ENCODE data around the gene BPHL.

BPHL gene

GRCh38 chr6:3119040-3119723 lies 671 bp downstream of the BPHL start:
- H3K36me3 ChIP-seq (ENCODE audit: control insufficient read depth, insufficient read depth, low read length) = no peaks in the 10 kb centered on the region
- peak overlapping the region; percentile 63 for H3K4me3 ChIP-seq (ENCODE audit: low read length)
- no peaks in the 10 kb centered on the region for H3K27me3 ChIP-seq (ENCODE audit: control insufficient read depth, insufficient read depth, low read length)
- H3K9me3 ChIP-seq (ENCODE audit: control insufficient read depth, insufficient read depth, low read length) = no peaks in the 10 kb centered on the region
- H3K4me1 ChIP-seq (ENCODE audit: control insufficient read depth, insufficient read depth, low read length) = no peaks in the 10 kb centered on the region
- no CpG with 5 or more reads among the region's 19 CpGs for whole genome bisulfite sequencing (ENCODE audit: insufficient coverage, insufficient read length)
- no peak for DNase-seq (ENCODE audit: low read depth, low spot score)
- no peak overlapping the region for H3K27ac ChIP-seq (ENCODE audit: low read length)

GRCh38 chr6:3120765-3121089 lies 2.2 kb downstream of the BPHL start:
- H3K9me3 ChIP-seq (ENCODE audit: control insufficient read depth, insufficient read depth, low read length) = no peaks in the 10 kb centered on the region
- no peak for DNase-seq (ENCODE audit: low read depth, low spot score)
- no CpG with 5 or more reads among the region's 5 CpGs for WGBS (ENCODE audit: insufficient coverage, insufficient read length)
- no peaks in the 10 kb centered on the region for H3K36me3 ChIP-seq (ENCODE audit: control insufficient read depth, insufficient read depth, low read length)
- H3K27ac ChIP-seq (ENCODE audit: low read length) = no peak overlapping the region
- no peak overlapping the region for H3K4me3 ChIP-seq (ENCODE audit: low read length)
- no peaks in the 10 kb centered on the region for H3K27me3 ChIP-seq (ENCODE audit: control insufficient read depth, insufficient read depth, low read length)
- no peaks in the 10 kb centered on the region for H3K4me1 ChIP-seq (ENCODE audit: control insufficient read depth, insufficient read depth, low read length)

GRCh38 chr6:3122823-3123182 lies 4.3 kb downstream of the BPHL start:
- Histone ChIP-seq H3K27ac (ENCODE audit: low read length) (no peak overlapping the region), H3K36me3 (ENCODE audit: control insufficient read depth, insufficient read depth, low read length) (no peaks in the 10 kb centered on the region), H3K27me3 (ENCODE audit: control insufficient read depth, insufficient read depth, low read length) (no peaks in the 10 kb centered on the region), H3K4me3 (ENCODE audit: low read length) (no peak overlapping the region), H3K4me1 (ENCODE audit: control insufficient read depth, insufficient read depth, low read length) (no peaks in the 10 kb centered on the region), H3K9me3 (ENCODE audit: control insufficient read depth, insufficient read depth, low read length) (no peaks in the 10 kb centered on the region)
- WGBS (ENCODE audit: insufficient coverage, insufficient read length) = no CpG with 5 or more reads among the region's 9 CpGs
- no peak for DNase-seq (ENCODE audit: low read depth, low spot score)

GRCh38 chr6:3124667-3125066 lies 6.2 kb downstream of the BPHL start:
- H3K27me3 ChIP-seq (ENCODE audit: control insufficient read depth, insufficient read depth, low read length) = no peaks in the 10 kb centered on the region
- H3K27ac ChIP-seq (ENCODE audit: low read length) = no peak overlapping the region
- DNase-seq (ENCODE audit: low read depth, low spot score) = no peak
- H3K36me3 ChIP-seq (ENCODE audit: control insufficient read depth, insufficient read depth, low read length) = peaks cover 4% of the 10 kb centered on the region; the same call in 1 of the 2 replicates
- no peaks in the 10 kb centered on the region for H3K9me3 ChIP-seq (ENCODE audit: control insufficient read depth, insufficient read depth, low read length)
- no CpG with 5 or more reads among the region's 8 CpGs for WGBS (ENCODE audit: insufficient coverage, insufficient read length)
- no peaks in the 10 kb centered on the region for H3K4me1 ChIP-seq (ENCODE audit: control insufficient read depth, insufficient read depth, low read length)
- H3K4me3 ChIP-seq (ENCODE audit: low read length) = no peak overlapping the region

- H3K4me1 ChIP-seq (ENCODE audit: control insufficient read depth, insufficient read depth, low read length) = no peaks in the 10 kb centered on the region
- no peak for DNase-seq (ENCODE audit: low read depth, low spot score)
These were observed 7.3 kb downstream of the BPHL start for GRCh38 chr6:3125815-3126214.

GRCh38 chr6:3128356-3129108 lies 10.0 kb downstream of the BPHL start:
- no peaks in the 10 kb centered on the region for H3K27me3 ChIP-seq (ENCODE audit: control insufficient read depth, insufficient read depth, low read length)
- WGBS (ENCODE audit: insufficient coverage, insufficient read length) = no CpG with 5 or more reads among the region's 15 CpGs

More at GRCh38 chr6:3125815-3126214, 7.3 kb downstream of the BPHL start:
- Histone ChIP-seq H3K9me3 (ENCODE audit: control insufficient read depth, insufficient read depth, low read length) (no peaks in the 10 kb centered on the region), H3K36me3 (ENCODE audit: control insufficient read depth, insufficient read depth, low read length) (peaks cover 11% of the 10 kb centered on the region), H3K27me3 (ENCODE audit: control insufficient read depth, insufficient read depth, low read length) (no peaks in the 10 kb centered on the region), H3K27ac (ENCODE audit: low read length) (no peak overlapping the region), H3K4me3 (ENCODE audit: low read length) (no peak overlapping the region)
- no CpG with 5 or more reads among the region's 2 CpGs for WGBS (ENCODE audit: insufficient coverage, insufficient read length)

GRCh38 chr6:3131695-3132094 lies 13.2 kb downstream of the BPHL start:
- DNase-seq (ENCODE audit: low read depth, low spot score) = no peak
- H3K4me3 ChIP-seq (ENCODE audit: low read length) = no peak overlapping the region
- no peaks in the 10 kb centered on the region for H3K27me3 ChIP-seq (ENCODE audit: control insufficient read depth, insufficient read depth, low read length)
- H3K4me1 ChIP-seq (ENCODE audit: control insufficient read depth, insufficient read depth, low read length) = 0 out of 2 replicates have a peak, but pooled peaks cover 2% of the 10 kb centered on the region
- no peak overlapping the region for H3K27ac ChIP-seq (ENCODE audit: low read length)
- WGBS (ENCODE audit: insufficient coverage, insufficient read length) = no CpG with 5 or more reads among the region's 15 CpGs
- no peaks in the 10 kb centered on the region for H3K9me3 ChIP-seq (ENCODE audit: control insufficient read depth, insufficient read depth, low read length)
- H3K36me3 ChIP-seq (ENCODE audit: control insufficient read depth, insufficient read depth, low read length) = peaks cover 30% of the 10 kb centered on the region

More at GRCh38 chr6:3128356-3129108, 10.0 kb downstream of the BPHL start:
- DNase-seq (ENCODE audit: low read depth, low spot score) = no peak
- Histone ChIP-seq H3K36me3 (ENCODE audit: control insufficient read depth, insufficient read depth, low read length) (peaks cover 29% of the 10 kb centered on the region), H3K4me3 (ENCODE audit: low read length) (no peak overlapping the region), H3K9me3 (ENCODE audit: control insufficient read depth, insufficient read depth, low read length) (no peaks in the 10 kb centered on the region), H3K4me1 (ENCODE audit: control insufficient read depth, insufficient read depth, low read length) (0 out of 2 replicates have a peak, but pooled peaks cover 2% of the 10 kb centered on the region), H3K27ac (ENCODE audit: low read length) (no peak overlapping the region)

GRCh38 chr6:3133515-3133914 lies 15.0 kb downstream of the BPHL start:
- Histone ChIP-seq H3K27me3 (ENCODE audit: control insufficient read depth, insufficient read depth, low read length) (no peaks in the 10 kb centered on the region), H3K9me3 (ENCODE audit: control insufficient read depth, insufficient read depth, low read length) (no peaks in the 10 kb centered on the region), H3K36me3 (ENCODE audit: control insufficient read depth, insufficient read depth, low read length) (peaks cover 37% of the 10 kb centered on the region), H3K4me1 (ENCODE audit: control insufficient read depth, insufficient read depth, low read length) (0 out of 2 replicates have a peak, but pooled peaks cover 2% of the 10 kb centered on the region), H3K27ac (ENCODE audit: low read length) (no peak overlapping the region), H3K4me3 (ENCODE audit: low read length) (no peak overlapping the region)
- no peak for DNase-seq (ENCODE audit: low read depth, low spot score)
- WGBS (ENCODE audit: insufficient coverage, insufficient read length) = no CpG with 5 or more reads among the region's 9 CpGs

- no peak for DNase-seq (ENCODE audit: low read depth, low spot score)
- no peaks in the 10 kb centered on the region for H3K9me3 ChIP-seq (ENCODE audit: control insufficient read depth, insufficient read depth, low read length)
- no peaks in the 10 kb centered on the region for H3K27me3 ChIP-seq (ENCODE audit: control insufficient read depth, insufficient read depth, low read length)
- H3K4me3 ChIP-seq (ENCODE audit: low read length) = no peak overlapping the region
- H3K4me1 ChIP-seq (ENCODE audit: control insufficient read depth, insufficient read depth, low read length) = 0 out of 2 replicates have a peak, but pooled peaks cover 2% of the 10 kb centered on the region
- WGBS (ENCODE audit: insufficient coverage, insufficient read length) = no CpG with 5 or more reads among the region's 13 CpGs
- H3K27ac ChIP-seq (ENCODE audit: low read length) = no peak overlapping the region
- peaks cover 41% of the 10 kb centered on the region for H3K36me3 ChIP-seq (ENCODE audit: control insufficient read depth, insufficient read depth, low read length)
These were observed 17.3 kb downstream of the BPHL start for GRCh38 chr6:3135668-3136291.

GRCh38 chr6:3136292-3137011 lies 17.9 kb downstream of the BPHL start:
- H3K4me3 ChIP-seq (ENCODE audit: low read length) = no peak overlapping the region
- peaks cover 36% of the 10 kb centered on the region for H3K36me3 ChIP-seq (ENCODE audit: control insufficient read depth, insufficient read depth, low read length)
- H3K9me3 ChIP-seq (ENCODE audit: control insufficient read depth, insufficient read depth, low read length) = no peaks in the 10 kb centered on the region
- no peak overlapping the region for H3K27ac ChIP-seq (ENCODE audit: low read length)
- WGBS (ENCODE audit: insufficient coverage, insufficient read length) = no CpG with 5 or more reads among the region's 8 CpGs
- DNase-seq (ENCODE audit: low read depth, low spot score) = no peak
- 0 out of 2 replicates have a peak, but pooled peaks cover 2% of the 10 kb centered on the region for H3K4me1 ChIP-seq (ENCODE audit: control insufficient read depth, insufficient read depth, low read length)
- H3K27me3 ChIP-seq (ENCODE audit: control insufficient read depth, insufficient read depth, low read length) = no peaks in the 10 kb centered on the region
